Fibroblast of lung (primary cell): Measurements from ENCODE around the gene ZNF425.

Experiments used
- EZH2 ChIP-seq: IDR thresholded peaks from 2 replicates; pipeline ENCODE4 v1.5.1; 2012; ENCODE audit warnings: low read length, control low read depth, mild to moderate bottlenecking; ENCODE audit errors: missing control alignments
- TF ChIP-seq, protein P1 (sequence below), 2 donors: IDR thresholded peaks in 1 of 2; conservative IDR thresholded peaks in 1 of 2; 1 replicate in 1 of 2; 2 replicates in 1 of 2; pipeline ENCODE4 v1.5.1; 2011 to 2012; ENCODE audit warnings: low read length in 2 of 2, control low read depth in 1 of 2, inconsistent platforms in 1 of 2, low read depth in 1 of 2, mild to moderate bottlenecking in 1 of 2

- TF ChIP-seq, protein P1, sequence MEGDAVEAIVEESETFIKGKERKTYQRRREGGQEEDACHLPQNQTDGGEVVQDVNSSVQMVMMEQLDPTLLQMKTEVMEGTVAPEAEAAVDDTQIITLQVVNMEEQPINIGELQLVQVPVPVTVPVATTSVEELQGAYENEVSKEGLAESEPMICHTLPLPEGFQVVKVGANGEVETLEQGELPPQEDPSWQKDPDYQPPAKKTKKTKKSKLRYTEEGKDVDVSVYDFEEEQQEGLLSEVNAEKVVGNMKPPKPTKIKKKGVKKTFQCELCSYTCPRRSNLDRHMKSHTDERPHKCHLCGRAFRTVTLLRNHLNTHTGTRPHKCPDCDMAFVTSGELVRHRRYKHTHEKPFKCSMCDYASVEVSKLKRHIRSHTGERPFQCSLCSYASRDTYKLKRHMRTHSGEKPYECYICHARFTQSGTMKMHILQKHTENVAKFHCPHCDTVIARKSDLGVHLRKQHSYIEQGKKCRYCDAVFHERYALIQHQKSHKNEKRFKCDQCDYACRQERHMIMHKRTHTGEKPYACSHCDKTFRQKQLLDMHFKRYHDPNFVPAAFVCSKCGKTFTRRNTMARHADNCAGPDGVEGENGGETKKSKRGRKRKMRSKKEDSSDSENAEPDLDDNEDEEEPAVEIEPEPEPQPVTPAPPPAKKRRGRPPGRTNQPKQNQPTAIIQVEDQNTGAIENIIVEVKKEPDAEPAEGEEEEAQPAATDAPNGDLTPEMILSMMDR (conservative IDR thresholded peaks at IDR 0.05 in 1 of 2, IDR thresholded peaks at IDR 0.05 in 1 of 2; ENCODE audit: low read depth in 1 of 2, low read length in 2 of 2), result no peak
- TF ChIP-seq EZH2, result no peak
Measured at GRCh38 chr7:149130572-149131198, 4.6 kb upstream of the ZNF425 start.
